HCT116 (cell line): ENCODE data around the gene SUN3.

Experiments used
- EGR1 ChIP-seq: IDR thresholded peaks from 2 replicates; pipeline ENCODE4 v1.6.1; 2012; ENCODE audit warnings: low read depth
- EZH2phosphoT487 ChIP-seq: fragments of 200-600 bp; IDR thresholded peaks from 2 replicates; pipeline ENCODE4 v1.6.1; 2018; ENCODE audit warnings: antibody characterized with exemption, borderline replicate concordance
- POLR2A ChIP-seq: IDR thresholded peaks from 2 replicates; pipeline ENCODE4 v1.7.0; 2011; ENCODE audit warnings: borderline replicate concordance; ENCODE audit not compliant: insufficient read depth, insufficient read length; ENCODE audit errors: extremely low read depth
- POLR2AphosphoS5 ChIP-seq: IDR thresholded peaks from 2 replicates; pipeline ENCODE4 v1.6.1; 2011; ENCODE audit warnings: mild to moderate bottlenecking, low read depth, low read length, moderate library complexity
- ZNF274 ChIP-seq: fragments of 200-500 bp; sonication (Bioruptor generic); IDR thresholded peaks from 2 replicates; pipeline ENCODE4 v1.6.1; 2014; ENCODE audit warnings: mild to moderate bottlenecking, low read depth, low read length, inconsistent platforms
- TF ChIP-seq, protein P1 (sequence below): IDR thresholded peaks from 2 replicates; pipeline ENCODE4 v1.6.1; 2012; ENCODE audit warnings: low read depth
- TF ChIP-seq, protein P2 (sequence below), 3 experiments: fragments of 200-600 bp in 1 of 3; sonication (generic) in 1 of 3; IDR thresholded peaks in 2 of 3; conservative IDR thresholded peaks in 1 of 3; 2 replicates each; pipeline ENCODE4 v1.5.1; 2012 to 2017; ENCODE audit warnings: low read depth in 2 of 3, low read length in 2 of 3, antibody characterized with exemption in 1 of 3, borderline replicate concordance in 1 of 3, control low read depth in 1 of 3, mild to moderate bottlenecking in 1 of 3, mixed read lengths in 1 of 3, mixed run types in 1 of 3, moderate library complexity in 1 of 3; ENCODE audit not compliant: insufficient read depth in 1 of 3

DNA sequence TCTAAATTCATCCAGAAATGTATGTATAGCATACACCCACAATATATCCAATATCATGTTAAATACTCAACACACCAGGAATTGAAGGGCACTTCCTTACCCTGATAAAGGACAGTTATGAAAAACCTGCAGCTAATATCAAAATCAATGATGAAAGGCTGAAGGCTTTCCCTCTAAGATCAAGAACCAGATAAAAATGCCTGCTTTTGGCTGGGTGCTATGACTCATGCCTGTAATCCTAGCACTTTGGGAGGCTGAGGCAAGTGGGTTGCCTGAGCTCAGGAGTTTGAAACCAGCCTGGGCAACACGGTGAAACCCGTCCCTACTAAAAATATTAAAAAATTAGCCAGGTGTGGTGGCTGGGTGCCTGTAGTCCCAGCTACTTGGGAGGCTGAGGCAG is 38.6 kb upstream of the SUN3 start:
- TF ChIP-seq, protein P1, sequence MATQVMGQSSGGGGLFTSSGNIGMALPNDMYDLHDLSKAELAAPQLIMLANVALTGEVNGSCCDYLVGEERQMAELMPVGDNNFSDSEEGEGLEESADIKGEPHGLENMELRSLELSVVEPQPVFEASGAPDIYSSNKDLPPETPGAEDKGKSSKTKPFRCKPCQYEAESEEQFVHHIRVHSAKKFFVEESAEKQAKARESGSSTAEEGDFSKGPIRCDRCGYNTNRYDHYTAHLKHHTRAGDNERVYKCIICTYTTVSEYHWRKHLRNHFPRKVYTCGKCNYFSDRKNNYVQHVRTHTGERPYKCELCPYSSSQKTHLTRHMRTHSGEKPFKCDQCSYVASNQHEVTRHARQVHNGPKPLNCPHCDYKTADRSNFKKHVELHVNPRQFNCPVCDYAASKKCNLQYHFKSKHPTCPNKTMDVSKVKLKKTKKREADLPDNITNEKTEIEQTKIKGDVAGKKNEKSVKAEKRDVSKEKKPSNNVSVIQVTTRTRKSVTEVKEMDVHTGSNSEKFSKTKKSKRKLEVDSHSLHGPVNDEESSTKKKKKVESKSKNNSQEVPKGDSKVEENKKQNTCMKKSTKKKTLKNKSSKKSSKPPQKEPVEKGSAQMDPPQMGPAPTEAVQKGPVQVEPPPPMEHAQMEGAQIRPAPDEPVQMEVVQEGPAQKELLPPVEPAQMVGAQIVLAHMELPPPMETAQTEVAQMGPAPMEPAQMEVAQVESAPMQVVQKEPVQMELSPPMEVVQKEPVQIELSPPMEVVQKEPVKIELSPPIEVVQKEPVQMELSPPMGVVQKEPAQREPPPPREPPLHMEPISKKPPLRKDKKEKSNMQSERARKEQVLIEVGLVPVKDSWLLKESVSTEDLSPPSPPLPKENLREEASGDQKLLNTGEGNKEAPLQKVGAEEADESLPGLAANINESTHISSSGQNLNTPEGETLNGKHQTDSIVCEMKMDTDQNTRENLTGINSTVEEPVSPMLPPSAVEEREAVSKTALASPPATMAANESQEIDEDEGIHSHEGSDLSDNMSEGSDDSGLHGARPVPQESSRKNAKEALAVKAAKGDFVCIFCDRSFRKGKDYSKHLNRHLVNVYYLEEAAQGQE, result no peak
- TF ChIP-seq EZH2phosphoT487 (no peak), POLR2A (no peak), EGR1 (no peak), POLR2AphosphoS5 (no peak), ZNF274 (no peak)
- TF ChIP-seq, protein P2, sequence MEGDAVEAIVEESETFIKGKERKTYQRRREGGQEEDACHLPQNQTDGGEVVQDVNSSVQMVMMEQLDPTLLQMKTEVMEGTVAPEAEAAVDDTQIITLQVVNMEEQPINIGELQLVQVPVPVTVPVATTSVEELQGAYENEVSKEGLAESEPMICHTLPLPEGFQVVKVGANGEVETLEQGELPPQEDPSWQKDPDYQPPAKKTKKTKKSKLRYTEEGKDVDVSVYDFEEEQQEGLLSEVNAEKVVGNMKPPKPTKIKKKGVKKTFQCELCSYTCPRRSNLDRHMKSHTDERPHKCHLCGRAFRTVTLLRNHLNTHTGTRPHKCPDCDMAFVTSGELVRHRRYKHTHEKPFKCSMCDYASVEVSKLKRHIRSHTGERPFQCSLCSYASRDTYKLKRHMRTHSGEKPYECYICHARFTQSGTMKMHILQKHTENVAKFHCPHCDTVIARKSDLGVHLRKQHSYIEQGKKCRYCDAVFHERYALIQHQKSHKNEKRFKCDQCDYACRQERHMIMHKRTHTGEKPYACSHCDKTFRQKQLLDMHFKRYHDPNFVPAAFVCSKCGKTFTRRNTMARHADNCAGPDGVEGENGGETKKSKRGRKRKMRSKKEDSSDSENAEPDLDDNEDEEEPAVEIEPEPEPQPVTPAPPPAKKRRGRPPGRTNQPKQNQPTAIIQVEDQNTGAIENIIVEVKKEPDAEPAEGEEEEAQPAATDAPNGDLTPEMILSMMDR (IDR thresholded peaks at IDR 0.05 in 2 of 3, conservative IDR thresholded peaks at IDR 0.05 in 1 of 3; ENCODE audit: borderline replicate concordance in 1 of 3, insufficient read depth in 1 of 3, low read depth in 2 of 3, low read length in 2 of 3), result no peak
